NCI-H2081 (cell line): Measurements from ENCODE around the gene ATP1A2.

ENCODE experiments used
- DNase-seq, 2 experiments: peaks; one replicate each; lab custom pipeline; 2025; lab: John Stamatoyannopoulos, UW

ATP1A2 gene

GRCh38 chr1:160085686-160086455 is 29.7 kb upstream of the ATP1A2 start:
- peak; percentile 77 for DNase-seq

- DNase-seq: no peak
These were observed 29.1 kb upstream of the ATP1A2 start for GRCh38 chr1:160086456-160086892.

- no peak for DNase-seq
These were observed 28.4 kb upstream of the ATP1A2 start for GRCh38 chr1:160087118-160087662.

GRCh38 chr1:160089883-160090282 is 25.7 kb upstream of the ATP1A2 start:
- no peak for DNase-seq

GRCh38 chr1:160090760-160091159 is 24.8 kb upstream of the ATP1A2 start:
- DNase-seq: no peak

- DNase-seq: no peak
These were observed 23.8 kb upstream of the ATP1A2 start for GRCh38 chr1:160091666-160092223.

- DNase-seq: no peak
These were observed 23.0 kb upstream of the ATP1A2 start for GRCh38 chr1:160092366-160093068.

GRCh38 chr1:160093069-160093395 is 22.5 kb upstream of the ATP1A2 start:
- no peak for DNase-seq

GRCh38 chr1:160093624-160094290 is 21.8 kb upstream of the ATP1A2 start:
- DNase-seq: no peak

GRCh38 chr1:160094291-160094625 is 21.3 kb upstream of the ATP1A2 start:
- no peak for DNase-seq

- DNase-seq: no peak
These were observed 20.8 kb upstream of the ATP1A2 start for GRCh38 chr1:160094806-160095205.

- no peak for DNase-seq
These were observed 20.0 kb upstream of the ATP1A2 start for GRCh38 chr1:160095382-160096105.

GRCh38 chr1:160096274-160097116 is 19.1 kb upstream of the ATP1A2 start:
- no peak for DNase-seq

GRCh38 chr1:160097151-160097910 is 18.2 kb upstream of the ATP1A2 start:
- DNase-seq: no peak

- DNase-seq: peak; percentile 91 to 99
These were observed 17.4 kb upstream of the ATP1A2 start, which contains the start of gene IGSF8 for GRCh38 chr1:160097911-160098851. Gene IGSF8 (minus strand): TSS chr1:160098619. CDS start chr1:160098472, 147 bp downstream.

GRCh38 chr1:160098852-160099561 is 16.6 kb upstream of the ATP1A2 start:
- DNase-seq: peak; percentile 92 to 99

- no peak for DNase-seq
These were observed 15.7 kb upstream of the ATP1A2 start for GRCh38 chr1:160099716-160100375.
